ENCODE data around the gene SLC9A1.

- TF ChIP-seq CTCF (conservative IDR thresholded peaks at IDR 0.05) (no peak), EZH2 (IDR thresholded peaks at IDR 0.05; ENCODE audit: low read depth) (no peak)
Measured at GRCh38 chr1:27147842-27148518, 6.9 kb downstream of the SLC9A1 start.
